ENCODE data around the gene ZNF234.
"Not testable (repeated sequence)": the region's sequence is repeated elsewhere in the genome, so short reads cannot be mapped to it uniquely, and the experiment has no call there.

ZNF234 gene

GRCh38 chr19:44182145-44182544 is 40.8 kb downstream of the ZNF234 start:
- no peak for DNase-seq (ENCODE audit: low spot score)

- DNase-seq (ENCODE audit: low spot score): no peak
These were observed 48.7 kb downstream of the ZNF234 start for GRCh38 chr19:44190020-44190419.

- no peak for DNase-seq (ENCODE audit: low spot score)
These were observed 50.8 kb downstream of the ZNF234 start for GRCh38 chr19:44192127-44192526.

GRCh38 chr19:44196772-44197171 is 55.4 kb downstream of the ZNF234 start:
- DNase-seq (ENCODE audit: low spot score): no peak

- DNase-seq (ENCODE audit: low spot score): no peak
These were observed 61.1 kb downstream of the ZNF234 start for GRCh38 chr19:44202470-44202869.

GRCh38 chr19:44202974-44203373 is 61.6 kb downstream of the ZNF234 start:
- no peak for DNase-seq (ENCODE audit: low spot score)

GRCh38 chr19:44203877-44204276 is 62.5 kb downstream of the ZNF234 start:
- not testable (repeated sequence) for DNase-seq (ENCODE audit: low spot score)

- DNase-seq (ENCODE audit: low spot score): no peak
These were observed 63.4 kb downstream of the ZNF234 start for GRCh38 chr19:44204772-44205171.

GRCh38 chr19:44207126-44207803 is 65.9 kb downstream of the ZNF234 start:
- DNase-seq (ENCODE audit: low spot score): peak; percentile 94
